GM18858 (cell line): ENCODE measurements around the gene CSF3.

Experiments used
- ATAC-seq: cut with Tn5 transposase; IDR thresholded peaks from one replicate; pipeline ENCODE4 v1.9.1; 2021; ENCODE audit not compliant: unreplicated experiment

The CSF3 gene

GRCh38 chr17:40059729-40060475 is 44.7 kb downstream of the CSF3 start:
- no peak for ATAC-seq

GRCh38 chr17:40060887-40061608 is 45.8 kb downstream of the CSF3 start:
- ATAC-seq = no peak

GRCh38 chr17:40061609-40062038 is 46.4 kb downstream of the CSF3 start:
- ATAC-seq = no peak

- no peak for ATAC-seq
Observed at GRCh38 chr17:40062329-40063186, 47.3 kb downstream of the CSF3 start, which contains the start of gene THRA. THRA (plus strand) TSS chr17:40062965; CDS start chr17:40074489, 11,524 bp downstream.

- no peak for ATAC-seq
Observed at GRCh38 chr17:40063187-40063771, 48.0 kb downstream of the CSF3 start.

GRCh38 chr17:40063901-40064531 is 48.8 kb downstream of the CSF3 start:
- ATAC-seq = no peak

GRCh38 chr17:40064971-40065768 is 49.9 kb downstream of the CSF3 start:
- ATAC-seq = no peak

GRCh38 chr17:40065769-40066510 is 50.7 kb downstream of the CSF3 start:
- no peak for ATAC-seq
